ENCODE results near the gene PALMD.

PALMD gene

GRCh38 chr1:99645699-99646531, at the start of gene PALMD:
PALMD (plus strand) TSS chr1:99646113; CDS start chr1:99646318, 205 bp downstream.
- no peak for DNase-seq

GRCh38 chr1:99598738-99599411, 47.0 kb upstream of the PALMD start:
- DNase-seq: no peak

GRCh38 chr1:99599678-99600175, 46.2 kb upstream of the PALMD start:
- no peak for DNase-seq

GRCh38 chr1:99600782-99601181, 45.1 kb upstream of the PALMD start:
- no peak for DNase-seq

GRCh38 chr1:99601208-99601607, 44.7 kb upstream of the PALMD start:
- no peak for DNase-seq

GRCh38 chr1:99601709-99602403, 44.1 kb upstream of the PALMD start:
- no peak for DNase-seq

- DNase-seq: no peak
Measured at GRCh38 chr1:99602404-99602969, 43.4 kb upstream of the PALMD start.

GRCh38 chr1:99603699-99604560, 42.0 kb upstream of the PALMD start:
- no peak for DNase-seq

- DNase-seq: no peak
Measured at GRCh38 chr1:99606306-99606705, 39.6 kb upstream of the PALMD start.

GRCh38 chr1:99607590-99607989, 38.3 kb upstream of the PALMD start:
- DNase-seq: no peak

GRCh38 chr1:99608058-99608457, 37.9 kb upstream of the PALMD start:
- no peak for DNase-seq

- no peak for DNase-seq
Measured at GRCh38 chr1:99613716-99614115, 32.2 kb upstream of the PALMD start.

- no peak for DNase-seq
Measured at GRCh38 chr1:99614728-99615127, 31.2 kb upstream of the PALMD start.

GRCh38 chr1:99619583-99619982, 26.3 kb upstream of the PALMD start:
- DNase-seq: no peak

- no peak for DNase-seq
Measured at GRCh38 chr1:99621340-99621901, 24.5 kb upstream of the PALMD start.

- no peak for DNase-seq
Measured at GRCh38 chr1:99622702-99623347, 23.1 kb upstream of the PALMD start.

GRCh38 chr1:99623554-99623953, 22.4 kb upstream of the PALMD start:
- DNase-seq: no peak

GRCh38 chr1:99627615-99628014, 18.3 kb upstream of the PALMD start:
- no peak for DNase-seq

- DNase-seq: no peak
Measured at GRCh38 chr1:99629164-99629563, 16.7 kb upstream of the PALMD start.

GRCh38 chr1:99634971-99635624, 10.8 kb upstream of the PALMD start:
- no peak for DNase-seq

- no peak for DNase-seq
Measured at GRCh38 chr1:99635664-99636063, 10.2 kb upstream of the PALMD start.
